CD4-positive, alpha-beta T cell treated with Interleukin-17A for 4 hours (primary cell): ENCODE results near the gene GDPD4.
"Not testable (repeated sequence)": the region's sequence is repeated elsewhere in the genome, so short reads cannot be mapped to it uniquely, and the experiment has no call there.

Experiments used
- DNase-seq: peaks from one replicate; pipeline ENCODE4 v3.0.0-alpha.2; 2020; ENCODE audit warnings: mixed read lengths

GDPD4 gene

DNA sequence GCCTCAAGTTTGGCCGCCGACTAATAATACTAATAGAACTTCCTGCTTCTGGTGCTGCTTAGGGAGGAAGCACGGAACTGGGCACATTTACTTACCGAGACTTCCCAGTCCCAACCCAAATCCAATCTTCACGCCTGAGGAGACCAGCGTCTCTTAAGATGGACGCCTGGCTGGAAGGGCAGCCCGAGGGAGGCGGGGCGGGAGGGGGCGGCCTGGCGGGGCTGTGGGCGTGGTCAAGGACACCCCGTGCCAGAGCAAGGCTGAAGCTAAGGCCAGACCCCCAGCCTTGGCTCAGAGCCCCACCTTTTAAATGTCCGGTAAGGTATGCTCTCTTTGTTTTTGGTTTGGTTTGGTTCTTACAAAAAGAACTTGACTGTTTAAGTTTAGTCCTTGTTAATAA is at the start of gene GDPD4:
TSS of gene GDPD4 (minus strand) at position 177 of the 400 bp plus-strand sequence. CDS start 16,549 bp downstream, outside the sequence.
- no peak for DNase-seq

GRCh38 chr11:77347948-77348347 is 46.5 kb upstream of the GDPD4 start:
- no peak for DNase-seq

DNA sequence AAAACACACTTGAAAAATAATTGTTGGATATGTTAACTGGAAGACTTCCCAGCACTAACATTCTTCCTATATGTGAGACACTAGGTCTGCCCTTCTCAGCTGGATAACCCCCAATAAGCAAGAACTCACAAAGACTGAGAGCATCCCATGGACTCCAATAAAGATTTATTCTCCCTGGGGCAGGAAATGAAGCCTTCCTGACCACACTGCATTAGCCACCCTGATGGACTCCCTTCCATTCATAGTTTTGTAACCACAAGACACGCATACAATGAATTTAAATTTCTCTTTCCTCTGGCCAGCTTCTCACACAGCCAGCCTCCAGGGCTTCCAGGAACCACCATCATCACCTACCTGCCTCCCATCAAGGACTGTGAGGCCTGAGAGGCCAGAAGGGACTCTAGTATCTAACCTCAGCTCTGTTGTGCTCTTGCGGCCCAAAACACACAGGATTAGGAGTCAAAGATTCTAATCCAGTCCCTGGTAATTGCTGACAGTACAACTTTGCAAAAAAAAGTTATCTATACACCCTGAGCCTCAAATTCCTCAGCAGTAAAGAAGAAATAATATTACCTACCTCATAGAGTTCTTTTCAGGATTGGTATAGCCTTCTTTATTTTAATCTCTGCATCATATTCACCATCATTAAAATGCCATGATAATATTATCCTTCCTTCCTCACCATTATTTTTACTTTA is 45.6 kb upstream of the GDPD4 start:
- DNase-seq: no peak

DNA sequence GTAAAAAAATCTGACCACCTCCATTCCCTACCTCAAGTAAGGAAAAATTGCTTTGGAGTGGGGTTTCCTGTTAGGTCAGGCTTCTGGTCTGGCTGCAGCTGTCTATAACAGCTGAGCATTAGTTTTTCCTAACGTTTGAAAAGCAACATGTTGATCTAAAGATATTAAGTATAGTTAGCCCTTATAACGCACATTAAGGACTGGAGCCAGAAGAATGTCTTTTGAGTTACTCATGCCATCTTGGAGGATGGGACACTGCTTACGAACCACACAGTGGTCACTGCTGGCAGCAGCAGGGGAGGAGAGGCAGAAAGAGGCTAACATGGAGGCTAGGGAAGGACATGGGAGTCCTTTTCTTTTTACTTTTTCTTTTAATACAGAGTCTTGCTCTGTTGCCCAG is 44.1 kb upstream of the GDPD4 start:
- DNase-seq: no peak

DNA sequence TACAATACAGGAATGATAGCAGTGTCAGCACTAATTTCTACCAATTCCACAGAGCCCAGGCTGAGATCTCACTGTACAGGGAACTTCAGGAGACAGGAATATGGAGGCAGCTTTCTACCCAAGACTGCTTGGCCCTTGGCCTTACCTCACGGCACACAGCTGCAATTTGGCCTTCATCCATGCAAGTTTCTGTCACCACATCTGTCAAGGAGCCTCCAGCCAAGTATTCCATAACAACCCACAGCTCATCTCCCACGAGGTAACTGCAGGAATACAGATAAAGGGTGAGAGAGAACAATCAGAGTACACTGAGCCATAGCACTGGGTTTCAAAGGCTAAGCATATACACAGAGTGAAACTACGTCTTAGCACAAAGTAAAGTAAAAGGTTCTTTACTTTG is 39.0 kb upstream of the GDPD4 start:
- no peak for DNase-seq

- DNase-seq: no peak
Observed at GRCh38 chr11:77332259-77332658, 30.8 kb upstream of the GDPD4 start.

- DNase-seq: no peak
Observed at GRCh38 chr11:77325159-77325558, 23.7 kb upstream of the GDPD4 start.

- DNase-seq: no peak
Observed at GRCh38 chr11:77324508-77324907, 23.0 kb upstream of the GDPD4 start.

DNA sequence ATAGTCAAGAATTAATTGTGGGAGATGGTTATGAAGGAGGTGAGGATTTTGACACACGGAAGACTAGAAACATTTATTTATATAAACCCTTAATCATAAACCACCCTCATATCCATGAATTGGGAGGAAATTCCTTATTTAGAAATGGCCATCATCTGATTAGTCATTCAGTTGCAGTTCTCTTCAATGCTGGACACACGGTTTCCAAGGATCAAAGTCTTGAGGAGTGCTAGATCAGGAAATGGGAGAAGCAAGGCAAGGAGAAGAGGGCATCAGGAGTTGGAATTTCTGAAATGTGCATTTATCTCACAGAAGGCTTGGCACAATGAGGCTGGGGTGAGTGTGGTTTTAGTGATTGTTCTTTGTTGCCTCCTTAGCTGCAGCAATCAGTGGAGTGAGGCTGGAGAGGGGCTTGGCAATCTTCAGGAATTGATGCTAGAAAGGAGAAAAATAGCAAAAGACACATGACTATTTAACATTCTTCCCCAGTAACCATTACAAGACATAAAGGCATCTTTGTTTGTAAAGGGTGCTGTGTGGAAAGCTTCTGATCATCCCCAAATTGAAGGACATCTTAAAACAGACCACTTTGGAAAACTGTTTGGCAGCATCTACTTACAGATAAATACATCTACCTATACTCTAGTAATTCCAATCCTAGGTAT is 21.6 kb upstream of the GDPD4 start:
- no peak for DNase-seq

GRCh38 chr11:77322506-77322905 is 21.0 kb upstream of the GDPD4 start:
- DNase-seq: no peak

- no peak for DNase-seq
Observed at GRCh38 chr11:77320351-77320750, 18.9 kb upstream of the GDPD4 start.

DNA sequence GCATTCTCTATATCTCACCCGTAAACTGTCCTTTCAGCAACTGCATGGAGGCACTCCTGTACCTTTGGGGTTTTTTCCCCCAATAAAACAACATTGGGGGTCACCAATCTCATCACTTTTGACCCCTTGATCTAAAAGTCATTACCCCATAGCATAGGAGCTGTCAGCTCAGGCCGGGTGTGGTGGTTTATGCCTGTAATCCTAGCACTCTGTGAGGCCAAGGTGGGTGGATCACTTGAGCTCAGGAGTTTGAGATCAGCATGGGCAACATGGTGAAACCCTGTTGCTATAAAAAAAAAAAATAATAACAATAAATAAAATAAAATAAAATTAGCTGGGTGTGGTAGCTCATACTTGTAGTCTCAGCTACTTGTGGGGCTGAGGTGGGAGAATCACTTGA is 17.1 kb upstream of the GDPD4 start:
- no peak for DNase-seq

- no peak for DNase-seq
Observed at GRCh38 chr11:77316733-77317342, 15.4 kb upstream of the GDPD4 start.

GRCh38 chr11:77312107-77312506 is 10.6 kb upstream of the GDPD4 start:
- no peak for DNase-seq

DNA sequence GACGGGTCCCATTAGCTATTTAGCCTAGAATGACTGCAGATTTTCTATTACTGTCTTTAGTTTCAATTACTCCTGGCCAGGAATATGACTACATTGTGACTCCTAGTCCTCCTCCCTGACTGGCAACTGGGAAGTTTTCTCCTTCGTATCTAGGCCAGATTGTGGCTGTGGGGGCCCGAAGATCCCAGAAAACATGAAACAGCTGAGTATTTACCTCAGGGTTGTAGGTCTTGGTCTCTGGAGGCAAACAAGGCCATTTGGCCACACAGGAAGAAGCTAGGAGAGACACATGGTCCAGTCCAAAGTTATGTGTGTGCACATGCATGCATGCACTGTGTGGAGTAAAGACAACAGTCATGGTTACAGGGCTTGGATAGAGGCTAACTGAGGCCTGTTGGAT is 10.2 kb upstream of the GDPD4 start:
- DNase-seq: no peak

DNA sequence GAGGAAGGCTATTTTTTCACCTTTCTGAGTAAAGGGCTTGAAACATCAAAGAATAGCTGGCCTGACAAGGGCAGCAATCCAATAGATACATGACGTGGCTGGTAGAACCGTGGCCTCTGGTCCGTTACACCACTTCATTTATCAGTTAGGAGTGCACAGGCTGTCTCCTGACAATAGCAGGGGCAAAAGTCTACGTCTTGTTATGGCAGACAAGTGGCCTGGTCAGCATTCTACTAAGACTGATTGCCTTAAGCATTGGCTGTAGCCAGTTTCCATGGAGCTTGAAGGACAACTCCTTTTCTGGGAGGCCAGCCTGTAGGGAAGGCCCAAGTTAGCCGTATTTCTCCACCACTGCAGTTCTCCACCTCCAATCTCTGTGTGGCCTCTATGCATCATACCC is 9.2 kb upstream of the GDPD4 start:
- DNase-seq: no peak

DNA sequence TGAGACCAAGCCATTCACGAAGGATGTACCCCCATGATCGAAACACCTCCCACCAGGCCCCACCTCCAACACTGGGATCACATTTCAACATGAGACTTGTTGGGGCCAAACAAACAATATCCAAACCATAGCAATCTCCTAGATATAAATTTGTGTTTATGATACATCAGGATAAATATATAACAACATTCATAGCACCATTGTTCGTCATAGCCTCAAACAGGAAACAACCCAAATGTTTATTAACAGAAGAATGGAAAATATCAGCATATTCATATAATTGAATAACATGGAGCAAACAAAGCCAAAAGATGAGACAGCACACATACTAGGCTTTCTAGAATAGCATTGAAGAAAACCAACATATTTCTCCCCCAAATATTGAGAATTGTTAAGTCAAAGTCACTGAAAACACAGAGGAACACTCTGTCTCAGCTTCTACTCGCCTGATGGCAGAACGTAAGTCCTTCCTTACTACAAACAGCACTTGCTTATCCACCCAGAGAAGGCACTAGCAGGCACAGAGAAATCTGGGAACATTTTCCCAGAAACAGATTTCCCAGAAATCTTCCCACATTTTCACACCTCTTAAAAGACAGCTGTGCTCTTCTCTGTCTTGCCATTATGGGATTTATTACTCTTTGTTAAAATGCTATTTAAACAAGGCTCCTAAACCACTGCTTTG is 8.1 kb upstream of the GDPD4 start:
- no peak for DNase-seq

GRCh38 chr11:77308838-77309237 is 7.4 kb upstream of the GDPD4 start:
- no peak for DNase-seq

DNA sequence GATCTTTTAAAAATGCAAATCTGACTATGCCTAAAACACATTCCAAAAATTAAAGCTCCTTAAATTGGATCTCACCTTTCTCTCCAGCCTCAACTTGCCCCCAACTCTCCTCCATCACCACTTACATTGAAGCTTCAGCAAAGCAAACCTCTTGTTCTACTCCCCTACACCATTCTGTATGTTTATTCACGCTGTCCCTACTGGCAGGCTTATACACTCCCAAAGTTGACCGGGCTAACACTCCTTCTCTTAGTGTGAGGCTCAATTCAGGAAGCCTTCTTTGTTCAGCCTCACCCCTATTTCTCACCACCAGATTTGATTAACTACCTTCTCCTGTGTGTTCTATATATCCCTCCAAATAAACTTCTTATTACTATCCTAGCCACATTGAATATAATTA is 1.8 kb upstream of the GDPD4 start:
- no peak for DNase-seq

DNA sequence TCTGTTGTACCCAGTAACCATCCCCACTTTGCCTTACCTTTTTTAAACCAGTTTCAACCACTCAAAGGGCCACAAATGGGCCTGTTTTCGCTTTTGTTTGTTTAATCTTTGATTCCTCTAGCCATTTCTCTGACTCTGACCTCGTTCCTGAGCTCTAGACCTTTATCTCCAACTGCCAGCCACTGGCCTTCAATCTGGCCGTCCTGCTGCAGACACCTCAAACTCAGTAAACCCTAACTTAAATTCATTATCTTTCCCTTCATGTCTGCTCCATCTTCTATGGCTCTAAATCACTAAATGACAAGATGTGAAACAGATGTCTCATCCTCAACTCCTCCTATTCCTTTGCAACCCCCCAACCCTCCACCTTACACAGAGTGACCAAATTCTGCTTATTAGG is 1.3 kb upstream of the GDPD4 start:
- DNase-seq: no peak

GRCh38 chr11:77300695-77301094 is 791 bp downstream of the GDPD4 start:
- DNase-seq: no peak

GRCh38 chr11:77300028-77300427 is 1.5 kb downstream of the GDPD4 start:
- DNase-seq: not testable (repeated sequence)

DNA sequence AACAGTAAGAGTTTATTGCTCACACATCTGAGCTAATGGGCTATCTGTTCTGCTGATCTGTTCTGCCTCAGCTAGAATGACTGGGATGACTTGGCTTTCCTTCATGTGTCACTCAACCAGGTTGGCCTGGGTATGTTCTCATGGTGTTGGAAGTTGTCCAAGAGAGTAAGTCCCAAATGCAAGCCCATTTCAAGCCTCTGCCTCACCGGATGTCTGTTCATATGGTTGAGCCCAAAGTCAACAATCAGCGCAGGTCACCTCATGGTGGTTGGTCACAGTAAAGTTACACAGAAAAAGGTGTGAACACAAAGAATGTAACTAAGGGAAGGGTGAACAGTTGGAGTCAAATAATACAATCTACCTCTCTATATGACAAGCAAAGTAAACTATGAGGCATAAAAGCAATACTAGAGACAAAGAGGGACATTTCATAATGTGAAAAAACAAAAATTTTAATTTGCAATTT is 1.9 kb downstream of the GDPD4 start:
- DNase-seq: no peak

GRCh38 chr11:77294040-77294439 is 7.4 kb downstream of the GDPD4 start:
- DNase-seq: no peak
